GM19099 (cell line): ENCODE measurements around the gene LRRC28.

ENCODE experiments used
- POLR2A ChIP-seq: IDR thresholded peaks from 3 replicates; pipeline ENCODE4 v1.6.1; 2011; ENCODE audit warnings: low read depth; ENCODE audit not compliant: insufficient read length; ENCODE audit errors: extremely low read depth

Gene LRRC28

DNA sequence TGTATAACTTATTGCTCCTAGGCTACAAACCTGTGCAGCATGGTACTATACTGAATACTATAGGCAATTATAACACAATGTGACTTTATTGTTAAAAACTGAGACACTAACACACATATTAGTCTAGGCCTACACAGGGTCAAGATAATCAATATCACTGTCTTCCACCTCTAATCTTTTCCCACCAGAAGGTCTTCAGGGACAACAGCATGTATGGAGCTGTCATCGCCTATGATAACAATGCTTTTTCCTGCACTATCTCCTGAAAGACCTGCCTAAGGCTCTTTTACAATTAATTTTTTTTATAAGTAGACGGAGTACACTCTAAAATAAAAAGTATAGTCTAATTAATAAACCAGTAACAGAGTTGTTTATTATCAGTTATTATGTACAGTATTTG lies 60.9 kb downstream of the LRRC28 start:
- TF ChIP-seq POLR2A: no peak

DNA sequence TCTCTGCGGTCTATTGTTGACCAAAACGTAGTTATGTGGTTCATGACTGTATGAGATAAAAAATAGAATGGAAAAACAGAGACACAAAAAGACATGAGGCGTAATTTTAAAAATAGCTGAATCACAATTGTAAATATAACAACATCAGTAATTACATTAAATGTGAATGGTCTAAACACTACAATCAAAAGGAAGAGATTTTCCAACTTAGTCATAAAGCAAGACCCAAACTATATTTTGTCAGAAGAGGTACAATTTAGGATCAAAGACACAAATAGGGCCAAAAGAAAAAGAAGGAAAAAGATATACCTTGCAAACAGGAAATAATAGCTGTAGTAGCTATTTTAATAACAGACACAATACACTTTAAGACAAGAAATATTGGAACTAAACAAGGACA lies 61.5 kb downstream of the LRRC28 start:
- no peak for TF ChIP-seq POLR2A

DNA sequence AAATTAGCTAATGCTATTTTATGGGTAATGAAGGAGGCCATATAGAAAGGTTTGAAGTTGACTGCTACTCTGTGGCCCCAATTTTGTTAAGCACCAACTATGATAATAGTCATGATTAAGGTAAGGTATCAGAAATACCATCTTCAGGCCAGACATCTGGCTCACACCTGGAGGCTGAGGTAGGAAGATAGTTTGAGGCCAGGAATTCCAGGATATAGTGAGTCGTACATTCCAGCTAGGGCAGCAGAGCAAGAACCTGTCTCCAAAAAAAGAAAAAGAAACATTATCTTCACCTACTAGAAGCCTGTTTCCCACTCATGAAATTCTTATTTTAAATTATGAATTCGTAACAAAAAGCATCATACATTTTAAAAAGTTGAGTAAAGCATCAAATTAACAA lies 64.4 kb downstream of the LRRC28 start:
- TF ChIP-seq POLR2A: no peak

DNA sequence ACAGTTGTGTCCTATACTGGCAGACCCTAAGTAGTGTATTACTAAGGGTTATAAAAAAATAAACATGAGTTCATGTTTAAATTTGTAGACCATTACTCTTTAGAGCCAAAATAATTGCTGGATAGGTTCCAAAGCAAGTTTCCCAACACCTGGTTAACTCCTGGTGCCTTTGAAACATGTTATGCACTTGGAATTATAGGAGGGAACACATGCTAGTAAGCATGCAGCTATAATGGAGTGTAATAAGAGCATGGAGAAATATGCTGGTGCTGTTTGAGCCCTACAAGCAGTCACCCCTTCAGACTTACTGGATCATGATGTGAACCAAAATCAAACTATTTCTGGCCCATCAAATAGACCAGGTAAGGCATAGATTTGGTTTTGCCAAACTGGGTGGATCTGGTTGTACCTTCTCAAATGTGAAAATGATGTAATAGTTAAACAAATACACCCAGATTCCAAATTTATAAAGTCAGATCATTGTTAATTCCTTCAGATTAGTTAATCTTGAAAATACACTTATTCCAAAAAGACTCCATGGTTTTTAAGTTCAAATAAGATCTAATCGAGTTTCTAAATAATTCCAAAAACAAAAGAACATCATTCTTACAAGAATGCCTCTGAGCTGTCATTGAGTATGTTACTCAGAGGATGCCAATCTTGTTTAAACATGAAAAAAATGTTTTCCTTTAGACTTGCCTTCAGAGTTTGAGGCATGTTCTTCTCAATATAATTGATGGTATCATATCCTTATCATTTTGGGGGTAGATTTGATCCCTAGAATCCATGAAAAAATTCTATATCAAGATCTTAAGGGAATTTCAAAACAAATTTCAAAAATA lies 69.3 kb downstream of the LRRC28 start:
- no peak for TF ChIP-seq POLR2A

DNA sequence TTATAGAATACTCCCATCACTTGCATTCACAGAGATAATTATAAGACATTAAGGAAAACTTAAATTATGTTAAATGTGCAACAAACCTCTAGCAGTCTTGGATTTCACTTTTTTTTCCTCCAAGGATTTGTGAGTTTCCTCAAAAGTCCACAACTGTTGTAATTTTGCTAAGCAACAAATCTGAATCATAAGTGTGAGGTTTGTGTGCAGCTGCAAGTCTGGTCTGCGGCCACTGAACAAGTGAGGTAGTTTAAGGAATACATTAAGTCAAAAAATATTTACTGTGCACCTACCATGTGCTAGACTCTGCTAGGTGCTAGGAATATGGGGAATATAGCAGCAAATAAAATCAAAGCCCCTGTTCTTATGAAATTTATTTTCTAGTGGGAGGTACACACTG lies 70.2 kb downstream of the LRRC28 start:
- TF ChIP-seq POLR2A: no peak

DNA sequence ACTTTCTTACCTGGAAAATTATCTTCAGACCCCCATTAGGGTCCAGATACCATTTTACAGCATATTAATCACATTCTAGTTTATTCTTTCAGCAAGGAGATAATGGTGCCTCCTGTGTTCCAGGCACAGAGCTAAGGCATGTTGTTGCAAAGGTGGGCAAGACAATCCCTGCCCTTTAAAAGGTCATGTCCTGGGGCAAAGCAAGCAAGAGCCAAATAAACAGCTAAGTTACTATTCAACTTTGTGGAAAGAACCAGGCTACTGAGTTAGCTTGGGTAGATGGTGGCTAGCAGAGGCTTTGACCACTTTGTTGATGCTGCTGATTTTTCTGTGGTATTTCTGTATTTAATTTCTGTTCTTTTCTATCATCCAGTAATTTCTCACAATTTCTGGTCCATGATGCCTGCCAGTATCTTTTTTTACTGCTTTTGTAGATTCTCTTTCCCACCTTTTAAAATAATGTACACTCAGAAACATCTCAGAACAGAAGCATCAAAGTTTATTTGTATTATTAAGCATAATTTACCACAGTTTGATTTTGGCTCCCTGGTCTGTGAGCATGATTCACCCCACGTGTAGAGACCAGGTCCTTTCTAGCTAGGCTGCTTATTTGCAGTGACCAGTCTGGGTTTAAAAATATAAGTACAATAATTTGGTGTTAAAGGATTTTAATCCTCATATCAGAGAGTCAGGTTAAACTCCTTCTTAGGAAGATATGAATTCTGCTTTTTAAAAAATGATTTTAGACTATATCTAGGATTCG lies 71.5 kb downstream of the LRRC28 start:
- TF ChIP-seq POLR2A: no peak

DNA sequence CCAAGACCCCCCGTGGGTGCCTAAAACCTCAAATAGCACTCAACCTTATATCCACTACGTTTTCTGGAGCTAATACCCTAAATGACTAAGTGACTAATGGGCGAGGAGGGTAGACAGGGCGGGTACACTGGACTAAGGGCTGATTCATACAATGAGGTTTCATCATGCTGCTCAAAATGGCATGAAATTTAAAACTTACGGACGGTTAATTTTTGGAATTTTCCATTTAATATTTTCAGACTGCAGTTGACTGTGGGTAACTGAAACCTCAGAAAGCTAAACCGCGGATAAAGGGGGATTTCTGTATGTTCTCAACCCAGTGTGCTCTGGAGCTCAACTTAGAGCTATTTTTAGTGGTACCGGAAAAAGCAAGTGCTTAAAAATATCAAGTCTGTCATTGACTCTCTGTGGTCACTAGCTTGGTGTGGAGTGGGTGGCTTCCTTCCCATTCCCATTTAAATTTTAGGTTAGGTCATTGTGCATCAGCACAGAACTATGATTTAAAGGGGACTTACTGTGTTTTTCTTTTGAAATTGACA lies 72.9 kb downstream of the LRRC28 start:
- TF ChIP-seq POLR2A: no peak

DNA sequence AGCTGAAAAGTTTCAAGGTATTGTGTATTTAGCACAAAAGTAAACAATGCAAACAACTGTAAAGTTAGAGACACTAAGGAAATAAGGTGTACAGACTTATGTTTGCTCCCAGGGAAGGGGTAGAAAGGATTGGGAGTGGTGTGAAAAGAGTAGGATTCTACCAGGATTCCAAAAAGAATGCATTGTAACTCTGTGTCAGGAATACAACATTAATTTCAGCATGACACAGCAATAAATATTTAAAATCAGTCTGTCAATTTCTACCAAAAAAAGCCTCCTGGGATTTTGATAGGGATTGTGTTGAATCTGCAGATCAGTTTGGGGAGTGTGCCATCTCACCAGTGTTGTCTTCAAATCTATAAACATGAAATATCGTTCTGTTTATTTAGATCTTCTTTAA lies 73.4 kb downstream of the LRRC28 start:
- TF ChIP-seq POLR2A: no peak

DNA sequence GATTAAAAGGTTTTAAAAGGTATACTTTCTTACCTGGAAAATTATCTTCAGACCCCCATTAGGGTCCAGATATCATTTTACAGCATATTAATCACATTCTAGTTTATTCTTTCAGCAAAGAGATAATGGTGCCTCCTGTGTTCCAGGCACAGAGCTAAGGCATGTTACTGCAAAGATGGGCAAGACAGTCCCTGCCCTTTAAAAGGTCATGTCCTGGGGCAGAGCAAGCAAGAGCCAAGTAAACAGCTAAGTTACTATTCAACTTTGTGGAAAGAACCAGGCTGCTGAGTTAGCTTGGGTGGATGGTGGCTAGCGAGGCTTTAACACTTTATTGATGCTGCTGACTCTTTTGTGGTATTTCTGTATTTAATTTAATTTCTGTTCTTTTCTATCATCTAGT lies 75.0 kb downstream of the LRRC28 start:
- no peak for TF ChIP-seq POLR2A

DNA sequence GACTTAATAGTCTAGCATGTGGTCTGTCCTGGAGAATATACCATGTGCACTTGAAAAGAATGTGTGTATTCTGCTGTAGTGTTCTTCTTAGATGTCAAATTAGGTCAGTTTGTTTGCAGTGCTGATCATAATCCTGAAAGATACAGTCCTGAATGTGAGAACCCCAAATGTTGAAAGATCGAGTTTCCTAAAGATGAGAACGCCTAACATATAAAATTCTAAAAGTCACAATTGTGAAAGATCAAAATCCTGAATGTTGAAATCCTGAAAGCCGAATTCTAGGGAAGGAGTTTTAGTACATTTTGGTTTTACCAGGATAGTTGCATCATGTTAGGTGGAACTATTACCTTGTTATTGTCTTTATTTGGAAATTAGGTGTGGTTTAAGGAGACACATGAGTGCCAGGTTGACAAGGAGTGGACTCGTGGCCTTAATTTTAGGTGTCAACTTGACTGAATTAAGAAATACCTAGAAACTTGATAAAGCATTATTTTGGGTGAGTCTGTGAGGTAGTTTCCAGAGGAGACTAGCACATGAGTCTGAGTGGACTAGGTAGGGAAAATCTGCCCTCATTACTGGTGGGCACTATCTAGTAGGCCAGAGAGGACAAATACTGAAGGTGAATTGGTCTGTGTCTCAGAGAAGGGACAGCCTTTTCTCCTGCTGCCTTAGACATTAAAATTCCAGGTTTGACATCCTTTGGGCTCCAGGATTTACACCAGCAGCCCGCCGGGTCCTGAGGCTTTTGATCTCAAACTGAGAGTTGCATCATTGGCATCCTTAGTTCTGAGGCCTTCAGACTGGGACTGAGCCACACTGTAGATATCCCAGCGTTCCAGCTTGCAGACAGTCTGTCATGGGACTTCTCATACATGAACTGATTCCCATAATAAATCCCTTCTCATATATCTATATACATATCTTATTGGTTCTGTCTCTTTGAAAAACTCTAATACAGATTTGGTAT lies 77.1 kb downstream of the LRRC28 start:
- TF ChIP-seq POLR2A: no peak

DNA sequence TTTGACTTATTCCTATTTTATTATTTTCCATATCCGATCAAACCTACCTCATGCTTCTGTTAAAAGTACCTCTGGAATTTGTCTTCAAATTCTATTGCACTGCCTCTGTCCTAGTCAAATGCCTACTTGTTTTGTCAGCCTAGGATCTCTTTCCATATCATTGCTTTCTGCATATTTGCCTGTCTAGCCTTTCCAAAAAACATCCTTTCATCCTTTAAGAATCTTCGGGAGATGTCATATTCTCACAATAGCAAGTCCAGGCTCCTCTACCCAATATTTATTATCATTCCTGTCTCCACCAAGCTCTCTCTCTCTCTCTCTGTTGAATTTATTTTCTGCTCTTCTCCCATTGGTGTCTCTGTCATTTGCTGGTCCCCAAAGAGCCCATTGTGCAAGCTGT lies 80.1 kb downstream of the LRRC28 start:
- TF ChIP-seq POLR2A: no peak

DNA sequence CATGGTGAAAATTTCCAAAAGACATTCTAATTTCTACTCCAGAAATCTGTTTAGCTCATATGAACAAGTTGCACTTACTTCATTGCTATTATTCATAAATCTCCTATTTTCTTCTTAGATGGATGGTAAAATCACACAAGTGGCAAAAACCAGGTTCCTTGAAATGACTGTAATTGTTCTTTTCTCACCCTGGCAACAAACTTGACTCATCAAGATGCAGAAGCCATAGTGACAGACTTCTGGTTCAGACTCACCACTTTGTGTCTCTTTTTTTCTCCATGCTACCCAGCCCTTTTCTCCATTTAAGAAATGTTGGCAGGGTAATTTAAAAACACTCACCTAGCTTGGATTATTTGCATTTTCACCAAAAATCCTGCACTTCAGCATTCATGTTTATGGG lies 82.1 kb downstream of the LRRC28 start:
- no peak for TF ChIP-seq POLR2A

DNA sequence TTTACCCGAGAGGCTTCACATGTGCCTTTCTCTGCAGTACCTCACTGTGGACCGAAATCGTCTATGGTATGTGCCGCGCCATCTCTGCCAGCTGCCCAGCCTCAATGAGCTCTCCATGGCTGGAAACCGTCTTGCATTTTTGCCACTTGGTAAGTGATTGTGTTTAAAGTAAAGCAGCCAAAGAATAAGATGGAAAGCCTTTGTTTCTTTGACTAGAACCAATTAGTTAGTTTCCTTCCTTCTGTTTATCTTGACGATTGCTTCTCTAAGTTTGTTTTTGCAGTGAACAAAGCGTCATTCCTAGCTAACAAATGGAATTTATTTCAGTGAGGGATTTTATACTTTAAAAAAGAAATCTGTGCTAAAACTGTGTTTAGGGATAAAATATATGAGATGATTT lies 82.7 kb downstream of the LRRC28 start:
- TF ChIP-seq POLR2A: no peak

DNA sequence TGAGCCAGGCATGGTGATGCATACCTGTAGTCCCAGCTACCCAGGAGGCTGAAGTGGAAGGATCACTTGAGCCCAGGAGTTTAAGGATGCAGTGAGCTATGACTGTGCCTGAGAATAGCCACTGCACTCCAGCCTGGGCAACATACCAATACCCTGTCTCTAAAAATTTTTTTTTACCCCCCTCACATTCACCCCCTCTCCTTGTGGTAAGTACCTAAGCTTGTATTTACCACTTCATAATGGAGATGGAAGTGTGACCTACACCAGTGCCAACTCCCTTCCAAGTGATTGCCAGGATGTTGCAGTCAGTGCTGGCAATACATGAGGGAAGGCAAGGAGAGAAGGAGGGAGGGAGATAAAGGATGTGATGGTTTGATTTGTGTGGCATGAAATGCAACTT lies 84.2 kb downstream of the LRRC28 start:
- no peak for TF ChIP-seq POLR2A

DNA sequence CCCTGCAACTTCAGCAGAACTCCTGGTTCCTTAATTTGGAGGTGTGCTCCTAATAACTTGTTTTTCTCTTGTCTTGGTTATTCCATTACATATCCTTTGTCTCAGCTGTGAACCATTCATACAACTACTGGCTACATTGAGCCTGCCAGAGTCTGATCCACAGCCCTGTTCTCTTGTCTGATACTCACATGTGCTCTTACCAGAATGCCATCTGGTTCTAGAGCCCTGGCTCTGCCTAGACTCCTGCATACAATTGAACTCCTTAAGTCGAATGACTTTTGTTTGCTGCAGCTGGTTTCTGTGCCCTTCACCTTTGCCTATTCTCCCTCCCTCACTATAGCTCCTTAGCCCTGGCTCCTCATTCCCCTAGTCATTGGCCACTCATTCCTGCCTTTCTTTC lies 85.5 kb downstream of the LRRC28 start:
- TF ChIP-seq POLR2A: no peak

DNA sequence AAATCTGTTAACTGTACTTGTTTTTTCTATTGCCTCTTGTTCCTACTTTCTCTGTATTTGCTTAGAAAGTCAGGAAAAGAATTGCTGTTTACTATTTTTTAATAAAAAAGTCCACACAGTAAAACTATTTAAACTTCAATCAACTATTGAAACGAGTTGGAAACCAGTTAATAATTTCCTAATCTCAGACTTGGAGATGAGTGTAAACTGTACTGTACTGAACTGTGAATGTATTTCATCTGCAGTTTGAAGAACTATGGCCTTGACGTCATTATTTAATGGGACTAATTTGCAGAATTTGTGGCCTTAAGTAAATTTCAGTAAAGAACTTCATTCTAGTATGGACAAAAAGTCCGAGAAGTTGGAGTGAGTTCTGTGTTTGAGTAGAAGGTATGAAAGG lies 89.1 kb downstream of the LRRC28 start:
- no peak for TF ChIP-seq POLR2A

DNA sequence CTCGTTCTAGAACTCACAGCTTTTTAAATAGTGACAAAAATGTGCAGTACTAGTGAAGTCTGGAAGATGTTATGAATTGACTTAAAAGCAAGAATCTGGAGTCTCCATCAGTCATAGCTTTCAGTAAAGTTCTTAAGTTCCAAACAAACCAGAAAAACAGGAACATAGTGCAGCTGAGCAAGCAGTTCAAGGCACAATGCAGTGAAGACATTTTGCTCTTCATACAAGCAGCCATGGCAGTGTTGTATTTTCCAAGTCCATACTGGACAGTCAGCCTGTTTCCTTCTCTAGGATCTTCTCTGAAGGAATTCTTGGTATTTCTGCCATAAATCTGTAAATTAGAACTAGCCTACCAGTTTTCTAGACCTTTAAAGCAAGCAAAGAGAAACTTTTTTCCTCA lies 90.5 kb downstream of the LRRC28 start:
- TF ChIP-seq POLR2A: no peak
